Endothelial cell of umbilical vein (primary cell): ENCODE results near the gene ART3. TPM values are rescaled to one million over a fixed set of nuclear protein-coding genes. Genes with fewer than 3 reads are reported as not detected.

Experiments
- BruUV-seq: library from RNA; stranded (reverse); fragments of 400-500 nt; replicated peaks from 2 replicates; lab custom pipeline; 2021; lab: Mats Ljungman, UMichigan
- CTCF ChIA-PET: fragments of 300-600, 350-600 bp; sonication (Branson Sonifier 250); formaldehyde crosslinking; loops from one replicate; lab custom pipeline; 2021; ENCODE audit warnings: antibody characterized with exemption, inconsistent platforms; lab: Charles Lee
- POLR2A ChIA-PET: fragments of 300-600, 350-600 bp; sonication (Branson Sonifier 250); formaldehyde crosslinking; loops from one replicate; lab custom pipeline; 2021; ENCODE audit warnings: antibody characterized with exemption, inconsistent platforms; lab: Charles Lee
- DNase-seq: peaks from one replicate; pipeline ENCODE4 v3.0.0-alpha.2; 2011; ENCODE audit warnings: low read depth, low spot score
- FAIRE-seq: peaks from 2 replicates; lab custom pipeline; 2011; peaks lifted over from hg19 to GRCh38; lab: Jason Lieb, UNC
- H2AFZ ChIP-seq: 2 replicates; pipeline ENCODE4 v1.6.0; 2012; ENCODE audit warnings: low read depth, low read length, control low read depth, inconsistent platforms
- H3K27ac ChIP-seq: 2 replicates; pipeline ENCODE4 v1.5.1; 2011; ENCODE audit warnings: low read depth, mild to moderate bottlenecking, control low read depth, low read length, moderate library complexity; ENCODE audit not compliant: insufficient read depth
- H3K27me3 ChIP-seq, 2 experiments: 2 replicates each; pipeline versions ENCODE4 v1.6.0 to v1.6.1; 2011; ENCODE audit warnings: low read length in 2 of 2, mixed read lengths in 1 of 2; ENCODE audit not compliant: control insufficient read depth in 2 of 2, insufficient read depth in 2 of 2
- H3K36me3 ChIP-seq, 2 experiments: 2 replicates in 1 of 2; 3 replicates in 1 of 2; pipeline ENCODE4 v1.5.1; 2011; ENCODE audit warnings: low read length in 2 of 2, mild to moderate bottlenecking in 1 of 2, moderate library complexity in 1 of 2; ENCODE audit not compliant: control insufficient read depth in 2 of 2, insufficient read depth in 2 of 2; ENCODE audit errors: extremely low read depth in 1 of 2
- H3K4me1 ChIP-seq: 3 replicates; pipeline ENCODE4 v1.5.1; 2011; ENCODE audit warnings: mild to moderate bottlenecking, low read length; ENCODE audit not compliant: control insufficient read depth, insufficient read depth; ENCODE audit errors: extremely low read depth
- H3K4me2 ChIP-seq: 2 replicates; pipeline ENCODE4 v1.6.1; 2011; ENCODE audit warnings: low read length, control low read depth, mixed read lengths; ENCODE audit not compliant: insufficient read depth
- H3K4me3 ChIP-seq, 3 experiments: fragments of 200-600 bp in 1 of 3; sonication (generic), shearing (Covaris generic) in 1 of 3; replicated peaks in 1 of 3; 2 replicates each; pipeline ENCODE4 v1.5.1; 2011 to 2016; ENCODE audit warnings: control low read depth in 3 of 3, low read length in 3 of 3, mild to moderate bottlenecking in 2 of 3, inconsistent platforms in 1 of 3, low read depth in 1 of 3, moderate library complexity in 1 of 3; ENCODE audit not compliant: insufficient read depth in 1 of 3
- H3K79me2 ChIP-seq: 2 replicates; pipeline ENCODE4 v1.6.0; 2012; ENCODE audit warnings: low read length, inconsistent platforms; ENCODE audit not compliant: control insufficient read depth, insufficient read depth
- H3K9ac ChIP-seq: replicated peaks from 2 replicates; pipeline ENCODE3; 2011; ENCODE audit warnings: low read length, control low read depth; ENCODE audit not compliant: insufficient read depth; ENCODE audit errors: extremely low read depth
- H3K9me1 ChIP-seq: replicated peaks from 3 replicates; pipeline ENCODE4 v1.6.0; 2011; ENCODE audit warnings: mild to moderate bottlenecking, low read length; ENCODE audit not compliant: control insufficient read depth, insufficient read depth; ENCODE audit errors: extremely low read depth
- H3K9me3 ChIP-seq: replicated peaks from 2 replicates; pipeline ENCODE4 v1.5.1; 2012; ENCODE audit warnings: low read length, inconsistent platforms; ENCODE audit not compliant: control insufficient read depth, insufficient read depth
- H4K20me1 ChIP-seq: replicated peaks from 2 replicates; pipeline ENCODE3; 2011; ENCODE audit warnings: mild to moderate bottlenecking, low read length; ENCODE audit not compliant: control insufficient read depth, insufficient read depth; ENCODE audit errors: extremely low read depth
- EZH2 ChIP-seq: IDR thresholded peaks from 2 replicates; pipeline ENCODE4 v1.6.1; 2012; ENCODE audit warnings: borderline replicate concordance, low read depth, mild to moderate bottlenecking, moderate library complexity, low read length, inconsistent platforms; ENCODE audit not compliant: severe bottlenecking
- FOS ChIP-seq: IDR thresholded peaks from 2 replicates; pipeline ENCODE4 v1.6.1; 2011; ENCODE audit warnings: mild to moderate bottlenecking, low read length, moderate library complexity, borderline replicate concordance; ENCODE audit not compliant: insufficient read depth
- GATA2 ChIP-seq: IDR thresholded peaks from 2 replicates; pipeline ENCODE4 v1.7.0; 2011; ENCODE audit warnings: low read depth, mild to moderate bottlenecking, moderate library complexity, mixed read lengths, low read length; ENCODE audit not compliant: insufficient read length, insufficient read depth
- JUN ChIP-seq: IDR thresholded peaks from 2 replicates; pipeline ENCODE4 v1.6.1; 2011; ENCODE audit warnings: borderline replicate concordance, low read depth; ENCODE audit not compliant: insufficient read length, insufficient read depth
- MYC ChIP-seq: IDR thresholded peaks from one replicate; pipeline ENCODE4 v1.6.1; 2011; ENCODE audit warnings: mild to moderate bottlenecking, low read depth, low read length
- POLR2A ChIP-seq: IDR thresholded peaks from 2 replicates; pipeline ENCODE4 v1.6.1; 2012; ENCODE audit warnings: low read depth, mild to moderate bottlenecking, control low read depth, low read length
- POLR2AphosphoS5 ChIP-seq: IDR thresholded peaks from 2 replicates; pipeline ENCODE4 v1.6.1; 2012; ENCODE audit warnings: low read depth, mild to moderate bottlenecking, control low read depth, low read length, moderate library complexity; ENCODE audit not compliant: insufficient read depth
- dilution Hi-C: fragments of 300-500 bp; cut with MboI; formaldehyde crosslinking; loops from one replicate; pipeline ENCODE4 v1.15.0; 2019; ENCODE audit warnings: low sequenced_read_pairs; ENCODE audit not compliant: extremely low pct_ligation_motif_present
- intact Hi-C: fragments of 100-400 bp; cut with micrococcal nuclease; formaldehyde crosslinking; loops from one replicate; pipeline ENCODE4 v1.10.0; 2022
- polyA plus RNA-seq, 4 experiments: library from polyadenylated mRNA; depleted of rRNA in 3 of 4; stranded (reverse) in 3 of 4; unstranded in 1 of 4; fragments of >200 nt; gene quantifications; 2 replicates each; pipeline versions ENCODE4 v1.2.1 to v1.2.3, GENCODE V29; 2011 to 2012; ENCODE audit warnings: missing spikeins in 1 of 4
- total RNA-seq: library from RNA; stranded (reverse); gene quantifications from 2 replicates; pipeline ENCODE4 v1.2.3, GENCODE V29; 2021
- TF ChIP-seq, protein P1 (sequence below), 2 donors: IDR thresholded peaks; 1 replicate in 1 of 2; 2 replicates in 1 of 2; pipeline ENCODE4 v1.5.1; 2011; ENCODE audit warnings: low read length in 2 of 2, mild to moderate bottlenecking in 2 of 2, moderate library complexity in 2 of 2, control low read depth in 1 of 2, inconsistent platforms in 1 of 2, low read depth in 1 of 2; ENCODE audit not compliant: insufficient read depth in 1 of 2; ENCODE audit errors: extremely low read depth in 1 of 2
- TF ChIP-seq, protein P2 (sequence below): IDR thresholded peaks from 2 replicates; pipeline ENCODE4 v1.6.1; 2011; ENCODE audit not compliant: insufficient read depth, insufficient read length

ART3 gene
- total and polyA plus RNA-seq, 2 donors (not counting 3 experiments of a cell fraction or from before 2014, with no cell fraction given): not detected

DNA sequence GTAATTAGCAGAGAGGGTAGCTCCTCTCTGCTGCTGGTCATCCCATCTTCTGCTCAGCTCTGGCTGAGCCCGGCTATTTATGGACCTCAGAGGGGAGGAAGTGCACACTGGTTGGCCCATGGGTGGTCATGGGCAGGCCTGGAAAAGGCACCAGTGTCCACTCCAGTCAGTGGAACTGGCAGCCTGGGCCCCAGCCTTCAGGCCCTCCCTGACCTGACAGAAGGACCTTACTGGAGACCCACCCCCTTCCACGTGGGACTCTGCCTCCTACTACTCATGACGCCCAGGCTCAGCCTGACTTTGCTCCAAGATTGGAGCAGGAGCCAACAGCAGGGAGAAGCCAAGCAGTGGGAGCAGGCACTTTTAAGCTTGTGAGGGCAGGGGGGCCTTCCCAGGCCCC is 8.0 kb upstream of the ART3 start:
- H3K4me2 ChIP-seq: no peak overlapping the region
- peaks cover 3 to 4% of the 10 kb centered on the region in 2 experiments for H3K27me3 ChIP-seq
- H3K27ac ChIP-seq: no peak overlapping the region
- POLR2A ChIA-PET: no interaction called here
- no peak overlapping the region for H3K4me3 ChIP-seq
- no peaks in the 10 kb centered on the region for H4K20me1 ChIP-seq
- intact Hi-C loops: loop anchor here (5.0 kb wide), 2 partner anchors 149 to 169 kb away; no protein-coding TSS in a partner anchor
- no peaks in the 10 kb centered on the region for H3K4me1 ChIP-seq
- DNase-seq (no peak), FAIRE-seq (no peak)
- CTCF ChIA-PET: interaction anchor here (0.9 to 6.7 kb wide), 5 partner anchors 14 to 171 kb away, joined by 3 to 127 read pairs (median 3); no protein-coding TSS in a partner anchor
- H3K79me2 ChIP-seq: no peaks in the 10 kb centered on the region
- H3K36me3 ChIP-seq: no peaks in the 10 kb centered on the region
- TF ChIP-seq JUN: no peak
- no peak for TF ChIP-seq POLR2A
- TF ChIP-seq POLR2AphosphoS5: no peak
- TF ChIP-seq FOS: no peak
- TF ChIP-seq, protein P1, sequence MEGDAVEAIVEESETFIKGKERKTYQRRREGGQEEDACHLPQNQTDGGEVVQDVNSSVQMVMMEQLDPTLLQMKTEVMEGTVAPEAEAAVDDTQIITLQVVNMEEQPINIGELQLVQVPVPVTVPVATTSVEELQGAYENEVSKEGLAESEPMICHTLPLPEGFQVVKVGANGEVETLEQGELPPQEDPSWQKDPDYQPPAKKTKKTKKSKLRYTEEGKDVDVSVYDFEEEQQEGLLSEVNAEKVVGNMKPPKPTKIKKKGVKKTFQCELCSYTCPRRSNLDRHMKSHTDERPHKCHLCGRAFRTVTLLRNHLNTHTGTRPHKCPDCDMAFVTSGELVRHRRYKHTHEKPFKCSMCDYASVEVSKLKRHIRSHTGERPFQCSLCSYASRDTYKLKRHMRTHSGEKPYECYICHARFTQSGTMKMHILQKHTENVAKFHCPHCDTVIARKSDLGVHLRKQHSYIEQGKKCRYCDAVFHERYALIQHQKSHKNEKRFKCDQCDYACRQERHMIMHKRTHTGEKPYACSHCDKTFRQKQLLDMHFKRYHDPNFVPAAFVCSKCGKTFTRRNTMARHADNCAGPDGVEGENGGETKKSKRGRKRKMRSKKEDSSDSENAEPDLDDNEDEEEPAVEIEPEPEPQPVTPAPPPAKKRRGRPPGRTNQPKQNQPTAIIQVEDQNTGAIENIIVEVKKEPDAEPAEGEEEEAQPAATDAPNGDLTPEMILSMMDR (IDR thresholded peaks at IDR 0.05; ENCODE audit: extremely low read depth in 1 of 2, insufficient read depth in 1 of 2, low read depth in 1 of 2, low read length in 2 of 2): no peak
- no peak for TF ChIP-seq GATA2
- TF ChIP-seq, protein P2, sequence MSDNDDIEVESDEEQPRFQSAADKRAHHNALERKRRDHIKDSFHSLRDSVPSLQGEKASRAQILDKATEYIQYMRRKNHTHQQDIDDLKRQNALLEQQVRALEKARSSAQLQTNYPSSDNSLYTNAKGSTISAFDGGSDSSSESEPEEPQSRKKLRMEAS: no peak
- TF ChIP-seq EZH2: no peak
- no peak for TF ChIP-seq MYC
- H3K9ac ChIP-seq: no peak overlapping the region
- no TSS peak for BruUV-seq
- dilution Hi-C loops: no loop called here
- no peaks in the 10 kb centered on the region for H3K9me1 ChIP-seq
- H3K9me3 ChIP-seq: no peaks in the 10 kb centered on the region
- no peak overlapping the region for H2AFZ ChIP-seq
